ENCODE data around the gene HS2ST1. TPM values are rescaled to one million over a fixed set of nuclear protein-coding genes. Genes with fewer than 3 reads are reported as not detected.
"Not testable (repeated sequence)": the region's sequence is repeated elsewhere in the genome, so short reads cannot be mapped to it uniquely, and the experiment has no call there.

The HS2ST1 gene
- total and polyA plus RNA-seq, 5 donors from 2014 or later: 7.7 to 12.3 (median 8.0) TPM

- no peak overlapping the region for H3K27ac Mint-ChIP-seq
- no peak overlapping the region for H3K4me3 Mint-ChIP-seq
- H3K9me3 Mint-ChIP-seq: no peaks in the 10 kb centered on the region
These were observed 57.8 kb downstream of the HS2ST1 start for GRCh38 chr1:86972262-86972661.

DNA sequence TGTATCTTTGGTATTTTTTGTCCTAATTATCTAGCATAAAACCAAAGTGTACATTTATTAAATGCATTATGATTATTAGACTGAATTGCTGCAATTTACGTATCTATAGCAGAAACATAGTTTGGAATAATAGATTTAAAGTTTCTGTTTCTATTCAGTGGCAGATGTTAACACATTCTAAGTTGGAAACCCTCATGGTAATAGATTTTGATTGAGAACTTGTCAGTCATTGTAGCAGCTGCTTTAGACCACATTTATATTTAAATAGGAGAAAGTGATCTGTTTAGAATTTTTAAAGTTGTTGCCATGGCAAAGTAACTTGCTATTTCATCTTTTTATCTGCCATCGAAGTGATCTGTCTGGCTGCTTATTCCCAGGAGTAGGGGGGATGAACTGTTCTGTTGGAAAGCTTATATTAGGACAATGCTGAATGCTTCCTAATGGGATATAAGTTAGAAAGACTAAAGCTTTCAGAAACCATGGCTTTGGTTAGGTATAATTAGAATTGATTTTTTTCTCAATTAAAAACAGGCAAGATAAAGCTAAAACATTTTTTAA lies 61.6 kb downstream of the HS2ST1 start:
- H3K27me3 Mint-ChIP-seq: no peaks in the 10 kb centered on the region
- H3K4me1 Mint-ChIP-seq: peaks cover 0 to 32% (median 11%) of the 10 kb centered on the region in 4 donors
- DNase-seq: no peak
- no peaks in the 10 kb centered on the region for H3K36me3 ChIP-seq (ENCODE audit: control insufficient read depth, insufficient read depth, low read length)
- no peak overlapping the region for H3K4me3 ChIP-seq (ENCODE audit: low read depth, low read length)
- no peak overlapping the region for H3K27ac Mint-ChIP-seq
- H3K27ac ChIP-seq (ENCODE audit: insufficient read depth, low read length, poor library complexity, severe bottlenecking): no peak overlapping the region
- ATAC-seq (ENCODE audit: low read depth in 2 of 2): no peak
- no peaks in the 10 kb centered on the region for H3K27me3 ChIP-seq (ENCODE audit: control insufficient read depth, insufficient read depth, low read length)
- H3K9me3 ChIP-seq (ENCODE audit: control insufficient read depth in 2 of 2, low read length in 2 of 2): no peaks in the 10 kb centered on the region
- H3K36me3 Mint-ChIP-seq: peaks cover 11% of the 10 kb centered on the region
- no peak overlapping the region for H3K4me3 Mint-ChIP-seq
- H3K4me1 ChIP-seq (ENCODE audit: control insufficient read depth, insufficient read depth, low read length, poor library complexity, severe bottlenecking): no peaks in the 10 kb centered on the region
- H3K9me3 Mint-ChIP-seq: peaks cover 0 to 1% (median 0%) of the 10 kb centered on the region in 7 donors

More at GRCh38 chr1:86972262-86972661, 57.8 kb downstream of the HS2ST1 start:
- no peaks in the 10 kb centered on the region for H3K27me3 ChIP-seq (ENCODE audit: control insufficient read depth, insufficient read depth, low read length)
- H3K4me3 ChIP-seq (ENCODE audit: low read depth, low read length): no peak overlapping the region
- Mint-ChIP-seq H3K36me3 (no peaks in the 10 kb centered on the region), H3K4me1 (peaks cover 0 to 32% (median 12%) of the 10 kb centered on the region in 4 donors), H3K27me3 (no peaks in the 10 kb centered on the region)
- no peaks in the 10 kb centered on the region for H3K36me3 ChIP-seq (ENCODE audit: control insufficient read depth, insufficient read depth, low read length)
- H3K9me3 ChIP-seq (ENCODE audit: control insufficient read depth in 2 of 2, low read length in 2 of 2): no peaks in the 10 kb centered on the region
- no peaks in the 10 kb centered on the region for H3K4me1 ChIP-seq (ENCODE audit: control insufficient read depth, insufficient read depth, low read length, poor library complexity, severe bottlenecking)
- no peak for ATAC-seq (ENCODE audit: low read depth in 2 of 2)
- no peak overlapping the region for H3K27ac ChIP-seq (ENCODE audit: insufficient read depth, low read length, poor library complexity, severe bottlenecking)
- DNase-seq: no peak

DNA sequence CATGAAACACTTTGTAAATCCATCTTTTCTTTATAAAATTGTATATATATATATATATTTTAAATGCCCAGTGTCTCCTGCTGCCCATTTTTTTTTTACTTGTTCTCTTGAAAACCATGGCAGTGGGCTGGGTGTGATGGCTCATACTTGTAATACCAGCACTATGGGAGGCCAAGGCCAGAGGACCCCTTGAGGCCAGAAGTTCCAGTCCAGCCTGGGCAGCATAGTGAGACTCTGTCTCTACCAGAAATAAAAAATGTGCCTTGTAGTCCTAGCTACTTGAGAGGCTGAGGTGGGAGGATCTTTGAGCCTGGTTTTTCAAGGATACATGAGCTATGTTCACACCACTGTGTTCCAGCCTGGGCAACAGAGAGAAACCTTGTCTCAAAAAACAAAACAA lies 62.2 kb downstream of the HS2ST1 start:
- no peak for DNase-seq
- ATAC-seq (ENCODE audit: low read depth in 2 of 2): no peak

DNA sequence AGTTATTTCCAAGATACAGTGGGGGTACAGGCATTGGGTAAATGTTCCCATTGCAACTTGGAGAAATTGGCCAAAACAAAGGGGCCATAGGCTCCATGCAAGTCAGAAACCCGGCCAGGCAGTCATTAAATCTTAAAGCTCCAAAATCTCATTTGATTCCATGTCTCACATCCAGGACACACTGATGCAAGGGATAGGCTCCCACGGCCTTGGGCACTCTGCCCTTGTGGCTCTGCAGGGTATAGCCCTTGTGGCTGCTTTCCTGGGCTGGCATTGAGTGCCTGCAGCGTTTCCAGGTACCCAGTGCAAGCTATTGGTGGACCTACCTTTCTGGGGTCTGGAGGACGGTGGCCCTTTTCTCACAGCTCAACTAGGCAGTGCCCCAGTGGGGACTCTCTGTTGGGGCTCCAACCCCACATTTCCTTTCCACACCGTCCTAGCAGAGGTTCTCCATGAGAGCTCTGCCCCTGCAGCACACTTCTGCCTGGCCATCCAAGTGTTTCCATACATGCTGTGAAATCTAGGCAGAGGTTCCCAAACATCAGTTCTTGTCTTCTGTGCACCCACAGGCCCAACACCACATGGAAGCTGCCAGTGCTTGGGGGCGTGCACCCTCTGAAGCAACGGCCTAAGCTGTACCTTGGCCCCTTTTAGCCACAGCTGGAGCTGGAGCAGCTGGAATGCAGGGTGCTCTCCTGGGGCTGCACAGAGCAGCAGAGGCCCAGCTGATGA lies 67.2 kb downstream of the HS2ST1 start:
- no peaks in the 10 kb centered on the region for H3K9me3 ChIP-seq (ENCODE audit: control insufficient read depth in 2 of 2, low read length in 2 of 2)
- Mint-ChIP-seq H3K4me1 (peaks cover 0 to 6% (median 4%) of the 10 kb centered on the region in 4 donors), H3K27me3 (no peaks in the 10 kb centered on the region), H3K9me3 (peaks cover 0 to 1% (median 0%) of the 10 kb centered on the region in 7 donors), H3K36me3 (peaks cover 16% of the 10 kb centered on the region), H3K27ac (no peak overlapping the region), H3K4me3 (no peak overlapping the region)
- H3K4me1 ChIP-seq (ENCODE audit: control insufficient read depth, insufficient read depth, low read length, poor library complexity, severe bottlenecking): no peaks in the 10 kb centered on the region
- no peak for ATAC-seq (ENCODE audit: low read depth in 2 of 2)
- H3K36me3 ChIP-seq (ENCODE audit: control insufficient read depth, insufficient read depth, low read length): no peaks in the 10 kb centered on the region
- H3K27me3 ChIP-seq (ENCODE audit: control insufficient read depth, insufficient read depth, low read length): no peaks in the 10 kb centered on the region
- no peak overlapping the region for H3K4me3 ChIP-seq (ENCODE audit: low read depth, low read length)
- no peak for DNase-seq
- no peak overlapping the region for H3K27ac ChIP-seq (ENCODE audit: insufficient read depth, low read length, poor library complexity, severe bottlenecking)

More for the DNA sequence above, 62.2 kb downstream of the HS2ST1 start:
- Mint-ChIP-seq H3K27ac (no peak overlapping the region), H3K36me3 (peaks cover 11% of the 10 kb centered on the region), H3K27me3 (no peaks in the 10 kb centered on the region), H3K4me3 (no peak overlapping the region), H3K9me3 (peaks cover 0 to 1% (median 0%) of the 10 kb centered on the region in 7 donors), H3K4me1 (peaks cover 0 to 27% (median 12%) of the 10 kb centered on the region in 4 donors)
- H3K9me3 ChIP-seq (ENCODE audit: control insufficient read depth in 2 of 2, low read length in 2 of 2): no peaks in the 10 kb centered on the region
- no peaks in the 10 kb centered on the region for H3K36me3 ChIP-seq (ENCODE audit: control insufficient read depth, insufficient read depth, low read length)
- H3K27ac ChIP-seq (ENCODE audit: insufficient read depth, low read length, poor library complexity, severe bottlenecking): no peak overlapping the region
- no peaks in the 10 kb centered on the region for H3K4me1 ChIP-seq (ENCODE audit: control insufficient read depth, insufficient read depth, low read length, poor library complexity, severe bottlenecking)
- no peak overlapping the region for H3K4me3 ChIP-seq (ENCODE audit: low read depth, low read length)
- no peaks in the 10 kb centered on the region for H3K27me3 ChIP-seq (ENCODE audit: control insufficient read depth, insufficient read depth, low read length)

GRCh38 chr1:86983677-86984076 lies 69.2 kb downstream of the HS2ST1 start:
- H3K9me3 ChIP-seq (ENCODE audit: control insufficient read depth in 2 of 2, low read length in 2 of 2); ATAC-seq (ENCODE audit: low read depth in 2 of 2); H3K27ac ChIP-seq (ENCODE audit: insufficient read depth, low read length, poor library complexity, severe bottlenecking); H3K4me3 ChIP-seq (ENCODE audit: low read depth, low read length); H3K4me1 Mint-ChIP-seq; DNase-seq; H3K27me3 ChIP-seq (ENCODE audit: control insufficient read depth, insufficient read depth, low read length); H3K27me3 Mint-ChIP-seq; H3K4me3 Mint-ChIP-seq; H3K9me3 Mint-ChIP-seq; H3K4me1 ChIP-seq (ENCODE audit: control insufficient read depth, insufficient read depth, low read length, poor library complexity, severe bottlenecking); H3K36me3 ChIP-seq (ENCODE audit: control insufficient read depth, insufficient read depth, low read length): not testable (repeated sequence)
- H3K36me3 Mint-ChIP-seq: peaks cover 16% of the 10 kb centered on the region
- H3K27ac Mint-ChIP-seq: peak overlapping the region in 2 of 3 donors; percentile 68 to 76

GRCh38 chr1:86987446-86987845 lies 73.0 kb downstream of the HS2ST1 start:
- Mint-ChIP-seq H3K4me1 (peaks cover 2 to 7% (median 4%) of the 10 kb centered on the region in 4 donors), H3K4me3 (no peak overlapping the region), H3K27me3 (no peaks in the 10 kb centered on the region), H3K36me3 (peaks cover 11% of the 10 kb centered on the region), H3K27ac (no peak overlapping the region), H3K9me3 (no peaks in the 10 kb centered on the region)
- H3K4me1 ChIP-seq (ENCODE audit: control insufficient read depth, insufficient read depth, low read length, poor library complexity, severe bottlenecking): no peaks in the 10 kb centered on the region
- H3K36me3 ChIP-seq (ENCODE audit: control insufficient read depth, insufficient read depth, low read length): no peaks in the 10 kb centered on the region
- DNase-seq (no peak), ATAC-seq (ENCODE audit: low read depth in 2 of 2) (no peak)
- no peak overlapping the region for H3K4me3 ChIP-seq (ENCODE audit: low read depth, low read length)
- no peaks in the 10 kb centered on the region for H3K27me3 ChIP-seq (ENCODE audit: control insufficient read depth, insufficient read depth, low read length)
- no peaks in the 10 kb centered on the region for H3K9me3 ChIP-seq (ENCODE audit: control insufficient read depth in 2 of 2, low read length in 2 of 2)
- no peak overlapping the region for H3K27ac ChIP-seq (ENCODE audit: insufficient read depth, low read length, poor library complexity, severe bottlenecking)

- Histone ChIP-seq H3K36me3 (ENCODE audit: control insufficient read depth, insufficient read depth, low read length) (no peaks in the 10 kb centered on the region), H3K4me3 (ENCODE audit: low read depth, low read length) (no peak overlapping the region), H3K27ac (ENCODE audit: insufficient read depth, low read length, poor library complexity, severe bottlenecking) (no peak overlapping the region), H3K4me1 (ENCODE audit: control insufficient read depth, insufficient read depth, low read length, poor library complexity, severe bottlenecking) (no peaks in the 10 kb centered on the region), H3K27me3 (ENCODE audit: control insufficient read depth, insufficient read depth, low read length) (no peaks in the 10 kb centered on the region), H3K9me3 (ENCODE audit: control insufficient read depth in 2 of 2, low read length in 2 of 2) (no peaks in the 10 kb centered on the region)
- H3K4me3 Mint-ChIP-seq: no peak overlapping the region
- peaks cover 5 to 16% (median 6%) of the 10 kb centered on the region in 4 donors for H3K4me1 Mint-ChIP-seq
- ATAC-seq (ENCODE audit: low read depth in 2 of 2) (no peak), DNase-seq (no peak)
- no peaks in the 10 kb centered on the region for H3K27me3 Mint-ChIP-seq
- no peaks in the 10 kb centered on the region for H3K9me3 Mint-ChIP-seq
- peaks cover 6% of the 10 kb centered on the region for H3K36me3 Mint-ChIP-seq
- H3K27ac Mint-ChIP-seq: no peak overlapping the region
These were observed 74.4 kb downstream of the HS2ST1 start for GRCh38 chr1:86988835-86989234.

DNA sequence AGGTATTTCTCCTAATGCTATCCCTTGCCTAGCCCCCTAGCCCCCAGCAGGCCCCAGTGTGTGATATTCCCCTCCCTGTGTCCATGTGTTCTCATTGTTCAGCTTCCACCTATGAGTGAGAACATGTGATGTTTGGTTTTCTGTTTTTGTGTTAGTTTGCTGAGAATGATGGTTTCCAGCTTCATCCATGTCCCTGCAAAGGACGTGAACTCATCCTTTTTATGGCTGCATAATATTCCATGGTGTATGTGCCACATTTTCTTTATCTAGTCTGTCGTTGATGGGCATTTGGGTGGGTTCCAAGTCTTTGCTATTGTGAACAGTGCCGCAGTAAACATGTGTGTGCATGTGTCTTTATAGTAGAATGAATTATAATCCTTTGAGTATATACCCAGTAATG lies 75.3 kb downstream of the HS2ST1 start:
- not testable (repeated sequence) for H3K27me3 ChIP-seq (ENCODE audit: control insufficient read depth, insufficient read depth, low read length); DNase-seq; H3K36me3 ChIP-seq (ENCODE audit: control insufficient read depth, insufficient read depth, low read length); H3K4me1 ChIP-seq (ENCODE audit: control insufficient read depth, insufficient read depth, low read length, poor library complexity, severe bottlenecking); H3K4me3 ChIP-seq (ENCODE audit: low read depth, low read length); H3K27ac Mint-ChIP-seq; ATAC-seq (ENCODE audit: low read depth in 2 of 2); H3K27ac ChIP-seq (ENCODE audit: insufficient read depth, low read length, poor library complexity, severe bottlenecking); H3K9me3 ChIP-seq (ENCODE audit: control insufficient read depth in 2 of 2, low read length in 2 of 2); H3K36me3 Mint-ChIP-seq; H3K9me3 Mint-ChIP-seq; H3K27me3 Mint-ChIP-seq; H3K4me3 Mint-ChIP-seq
- H3K4me1 Mint-ChIP-seq: peaks cover 5 to 16% (median 6%) of the 10 kb centered on the region in 4 donors
